A673 (cell line): ENCODE data around the gene MGST2. TPM values are rescaled to one million over a fixed set of nuclear protein-coding genes. Genes with fewer than 3 reads are reported as not detected.
A peak's percentile ranks its signal among the peaks of the same experiment; 100 is the strongest.
"Not testable (repeated sequence)": the region's sequence is repeated elsewhere in the genome, so short reads cannot be mapped to it uniquely, and the experiment has no call there.

ENCODE experiments used
- BruUV-seq: library from RNA; stranded (reverse); fragments of 400-500 nt; replicated peaks from 2 replicates; lab custom pipeline; 2021; lab: Mats Ljungman, UMichigan
- CTCF ChIA-PET: fragments of 300-600 bp; sonication (Branson Sonifier 250); formaldehyde crosslinking; loops from one replicate; lab custom pipeline; 2022; ENCODE audit warnings: antibody characterized with exemption; lab: Charles Lee
- POLR2A ChIA-PET: fragments of 300-600 bp; sonication (Branson Sonifier 250); formaldehyde crosslinking; loops from one replicate; lab custom pipeline; 2022; ENCODE audit warnings: antibody characterized with exemption; ENCODE audit not compliant: low non-redundant PET; lab: Charles Lee
- DNase-seq: peaks from one replicate; pipeline ENCODE4 v3.0.0-alpha.2; 2015; ENCODE audit warnings: low spot score
- H3K27ac ChIP-seq: fragments of 200-600 bp; sonication (generic); 2 replicates; pipeline ENCODE4 v1.5.1; 2016; ENCODE audit warnings: mixed run types, low read depth, mild to moderate bottlenecking, mixed read lengths, antibody characterized with exemption, low read length; ENCODE audit not compliant: poor library complexity, severe bottlenecking
- H3K27me3 ChIP-seq: fragments of 200-600 bp; sonication (generic); replicated peaks from 2 replicates; pipeline ENCODE4 v1.6.1; 2017; ENCODE audit warnings: mixed run types, low read depth, mild to moderate bottlenecking, mixed read lengths, antibody characterized with exemption, low read length; ENCODE audit not compliant: insufficient read depth, poor library complexity
- H3K36me3 ChIP-seq: fragments of 200-600 bp; sonication (generic); 2 replicates; pipeline ENCODE4 v1.6.1; 2016; ENCODE audit warnings: mixed run types, mild to moderate bottlenecking, mixed read lengths, antibody characterized with exemption, low read length; ENCODE audit not compliant: insufficient read depth, poor library complexity, severe bottlenecking
- H3K4me1 ChIP-seq: fragments of 200-600 bp; sonication (generic); 2 replicates; pipeline ENCODE4 v1.6.1; 2017; ENCODE audit warnings: mixed run types, mild to moderate bottlenecking, mixed read lengths, antibody characterized with exemption, low read length; ENCODE audit not compliant: insufficient read depth, poor library complexity, severe bottlenecking
- H3K4me3 ChIP-seq: fragments of 200-600 bp; sonication (generic); 2 replicates; pipeline ENCODE4 v1.5.1; 2016; ENCODE audit warnings: low read depth, mixed run types, mild to moderate bottlenecking, mixed read lengths, low read length; ENCODE audit not compliant: poor library complexity, severe bottlenecking
- H3K9me3 ChIP-seq: fragments of 200-600 bp; sonication (generic); 2 replicates; pipeline ENCODE4 v1.6.1; 2016; ENCODE audit warnings: mixed run types, low read depth, mild to moderate bottlenecking, mixed read lengths, antibody characterized with exemption, low read length; ENCODE audit not compliant: poor library complexity, severe bottlenecking
- CTCF ChIP-seq: fragments of 300-800, 200-600 bp; sonication (generic); conservative IDR thresholded peaks from 2 replicates; pipeline ENCODE4 v1.5.1; 2017; ENCODE audit warnings: low read depth, mild to moderate bottlenecking, antibody characterized with exemption, low read length, moderate library complexity, mixed read lengths
- EZH2 ChIP-seq: fragments of 200-600 bp; sonication (generic); IDR thresholded peaks from 2 replicates; pipeline ENCODE4 v1.6.1; 2017; ENCODE audit warnings: borderline replicate concordance, low read depth, mild to moderate bottlenecking, mixed read lengths, antibody characterized with exemption, low read length; ENCODE audit not compliant: poor library complexity, severe bottlenecking
- intact Hi-C: fragments of 100-400 bp; cut with micrococcal nuclease; formaldehyde crosslinking; loops from one replicate; pipeline ENCODE4 v1.10.0; 2022; ENCODE audit not compliant: unreplicated experiment
- total RNA-seq: library from RNA; stranded (reverse); gene quantifications from 2 replicates; pipeline ENCODE4 v1.2.3, GENCODE V29; 2021

Gene MGST2
- total RNA-seq, 1 experiment from 2014 or later = 7.0 TPM

DNA sequence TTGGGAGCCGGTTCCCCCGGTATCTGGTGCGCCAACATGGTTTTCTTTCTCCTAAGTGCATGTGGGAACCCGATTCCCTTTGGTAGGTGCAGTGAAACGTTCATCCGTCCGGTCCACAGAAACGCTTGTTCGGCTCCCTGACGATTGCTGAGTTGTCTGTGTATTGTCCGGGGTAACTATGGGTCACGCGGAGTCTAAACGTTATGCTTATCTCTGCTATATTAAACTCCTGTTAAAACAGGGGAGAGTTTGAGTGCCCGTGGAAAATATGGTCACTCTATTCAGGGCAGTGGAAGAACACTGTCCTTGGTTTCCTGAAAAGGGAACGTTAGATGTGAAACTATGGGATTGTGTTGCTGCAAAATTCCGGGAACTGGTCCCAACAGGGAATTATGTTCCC lies 32.4 kb upstream of the MGST2 start:
- no TSS peak for BruUV-seq
- intact Hi-C loops = no loop called here
- TF ChIP-seq CTCF (no peak), EZH2 (no peak)
- H3K9me3 ChIP-seq = no peaks in the 10 kb centered on the region
- DNase-seq = no peak
- ChIA-PET POLR2A (interaction anchor here (0.6 kb wide), 1 partner anchor 110 kb away, joined by 3 read pairs; no protein-coding TSS in a partner anchor), CTCF (interaction anchor here (0.5 to 1.5 kb wide), 5 partner anchors 26 to 338 kb away, joined by 3 to 18 read pairs (median 5); no protein-coding TSS in a partner anchor)
- H3K36me3 ChIP-seq = no peaks in the 10 kb centered on the region
- no peak overlapping the region for H3K4me3 ChIP-seq
- no peaks in the 10 kb centered on the region for H3K27me3 ChIP-seq
- no peak overlapping the region for H3K27ac ChIP-seq
- H3K4me1 ChIP-seq = peaks cover 17% of the 10 kb centered on the region

DNA sequence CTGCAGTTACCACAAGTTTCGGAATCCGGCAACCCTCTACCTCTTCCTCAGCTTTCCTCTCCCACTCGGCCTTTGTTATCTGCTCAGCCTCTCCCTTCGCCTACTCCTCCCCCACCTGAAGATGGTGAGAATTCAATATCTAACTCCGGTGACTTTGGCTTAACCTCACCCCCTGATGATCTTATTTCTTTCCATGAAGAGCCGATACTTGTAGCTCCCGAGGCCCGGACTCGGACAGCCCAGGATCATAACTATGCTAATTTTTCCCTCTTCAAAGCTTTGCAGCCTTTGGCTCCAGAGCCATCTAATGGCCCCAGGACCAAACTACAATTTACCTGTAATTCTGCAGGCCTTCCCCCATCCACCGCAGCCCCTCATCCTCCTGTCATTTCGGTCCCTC lies 32.0 kb upstream of the MGST2 start:
- TF ChIP-seq EZH2 (no peak), CTCF (peak; percentile 67)
- no peak overlapping the region for H3K4me3 ChIP-seq
- intact Hi-C loops = no loop called here
- H3K27me3 ChIP-seq = no peaks in the 10 kb centered on the region
- peaks cover 17% of the 10 kb centered on the region for H3K4me1 ChIP-seq
- no peaks in the 10 kb centered on the region for H3K36me3 ChIP-seq
- H3K9me3 ChIP-seq = no peaks in the 10 kb centered on the region
- peak; percentile 58 for DNase-seq
- BruUV-seq = no TSS peak
- no peak overlapping the region for H3K27ac ChIP-seq
- ChIA-PET CTCF (interaction anchor here (0.5 to 1.5 kb wide), 5 partner anchors 27 to 338 kb away, joined by 3 to 18 read pairs (median 5); no protein-coding TSS in a partner anchor), POLR2A (interaction anchor here (0.6 kb wide), 1 partner anchor 111 kb away, joined by 3 read pairs; no protein-coding TSS in a partner anchor)

- H3K4me1 ChIP-seq = peaks cover 9% of the 10 kb centered on the region
- H3K36me3 ChIP-seq = no peaks in the 10 kb centered on the region
- CTCF ChIA-PET = interaction anchor here (0.6 kb wide), 1 partner anchor 45 kb away, joined by 6 read pairs; no protein-coding TSS in a partner anchor
- POLR2A ChIA-PET = no interaction called here
- no peaks in the 10 kb centered on the region for H3K9me3 ChIP-seq
- no TSS peak for BruUV-seq
- no peak overlapping the region for H3K27ac ChIP-seq
- H3K4me3 ChIP-seq = no peak overlapping the region
- H3K27me3 ChIP-seq = no peaks in the 10 kb centered on the region
- intact Hi-C loops = loop anchor here (5.0 kb wide), 1 partner anchor 34 kb away; no protein-coding TSS in a partner anchor
- TF ChIP-seq CTCF (no peak), EZH2 (no peak)
- no peak for DNase-seq
These were observed 29.7 kb upstream of the MGST2 start for GRCh38 chr4:139635966-139636365.

GRCh38 chr4:139638306-139638705 lies 27.3 kb upstream of the MGST2 start:
- CTCF ChIA-PET, H3K27me3 ChIP-seq, H3K27ac ChIP-seq, H3K36me3 ChIP-seq, H3K4me1 ChIP-seq, BruUV-seq, H3K9me3 ChIP-seq, DNase-seq, H3K4me3 ChIP-seq, POLR2A ChIA-PET: not testable (repeated sequence)
- intact Hi-C loops = loop anchor here (5.0 kb wide), 1 partner anchor 36 kb away; no protein-coding TSS in a partner anchor
